ENCODE measurements around the gene SLC40A1. TPM values are rescaled to one million over a fixed set of nuclear protein-coding genes. Genes with fewer than 3 reads are reported as not detected.

SLC40A1 gene
- total RNA-seq, 2 donors from 2014 or later = 76.5 to 118 TPM

- ATAC-seq (ENCODE audit: insufficient number of reproducible peaks, low FRiP score, low read depth) (no peak), DNase-seq (ENCODE audit: low spot score) (no peak)
- Histone ChIP-seq H3K9me3 (no peaks in the 10 kb centered on the region), H3K27me3 (replicated peaks; ENCODE audit: insufficient read depth) (no peaks in the 10 kb centered on the region), H3K36me3 (no peaks in the 10 kb centered on the region), H3K4me1 (ENCODE audit: control insufficient read depth in 1 of 2, low read depth in 2 of 2) (peaks cover 15 to 24% of the 10 kb centered on the region in 2 donors), H3K27ac (no peak overlapping the region), H3K4me3 (no peak overlapping the region)
- no peak for TF ChIP-seq CTCF (IDR thresholded peaks at IDR 0.05)
These were observed 68.6 kb downstream of the SLC40A1 start for GRCh38 chr2:189511960-189512319.

GRCh38 chr2:189511210-189511959 lies 69.2 kb downstream of the SLC40A1 start:
- H3K4me3 ChIP-seq = no peak overlapping the region
- H3K27ac ChIP-seq = no peak overlapping the region
- H3K36me3 ChIP-seq = no peaks in the 10 kb centered on the region
- DNase-seq (ENCODE audit: low spot score) (no peak), ATAC-seq (ENCODE audit: insufficient number of reproducible peaks, low FRiP score, low read depth) (no peak)
- no peak for TF ChIP-seq CTCF (IDR thresholded peaks at IDR 0.05)
- no peaks in the 10 kb centered on the region for H3K27me3 ChIP-seq (replicated peaks; ENCODE audit: insufficient read depth)
- no peaks in the 10 kb centered on the region for H3K9me3 ChIP-seq
- H3K4me1 ChIP-seq (ENCODE audit: control insufficient read depth in 1 of 2, low read depth in 2 of 2) = peaks cover 15 to 22% of the 10 kb centered on the region in 2 donors

Other genes with a start within 250 kb of the SLC40A1 start
- gene WDR75, start 139.3 kb downstream of the SLC40A1 start, total RNA-seq = 10 to 100 TPM; 34.8 to 58.7 TPM
- gene ASNSD1, start 80.7 kb upstream of the SLC40A1 start, total RNA-seq = 10 to 100 TPM; 48.2 to 59.3 TPM
- 10 to 100 TPM; 15.8 to 31.5 TPM for gene ANKAR, start 93.9 kb upstream of the SLC40A1 start, total RNA-seq
- 1 to 10 TPM; 1.9 to 5.7 TPM for gene OSGEPL1, start 182.0 kb upstream of the SLC40A1 start, total RNA-seq
- gene ORMDL1, start 203.6 kb upstream of the SLC40A1 start, total RNA-seq = 10 to 100 TPM; 94.0 to 95.0 TPM
- gene PMS1, start 203.7 kb upstream of the SLC40A1 start, total RNA-seq = 10 to 100 TPM in 1 of 2 donors, 1 to 10 TPM in 1; 7.6 to 27.6 TPM